Measurements from ENCODE around the gene TAL1.

TAL1 gene

DNA sequence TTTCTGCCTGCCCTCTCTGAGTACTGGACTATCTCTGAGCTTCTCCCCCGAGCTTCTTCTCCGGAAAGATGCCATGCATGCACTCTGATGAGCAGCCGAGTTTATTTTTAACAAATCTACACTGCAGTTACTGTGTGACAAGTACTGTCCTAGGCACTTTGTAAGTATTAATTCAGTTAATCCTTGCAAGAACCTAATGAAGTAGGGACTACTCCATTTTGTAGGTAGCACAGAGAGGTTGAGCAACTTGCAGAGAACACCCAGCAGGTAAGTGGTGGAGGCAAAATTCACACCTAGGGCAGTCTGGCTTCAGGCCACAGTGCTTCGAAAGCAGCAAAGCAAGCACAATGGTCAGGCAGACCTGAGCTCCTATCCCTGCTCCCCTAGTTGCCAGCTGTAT, 3.8 kb upstream of the TAL1 start:
- H3K36me3 Mint-ChIP-seq (ENCODE audit: low read depth) = peaks cover 5% of the 10 kb centered on the region
- H3K9me3 Mint-ChIP-seq = no peaks in the 10 kb centered on the region
- peaks cover 77% of the 10 kb centered on the region for H3K27me3 Mint-ChIP-seq (ENCODE audit: low read depth)
- no peak overlapping the region for H3K27ac Mint-ChIP-seq
- no peak overlapping the region for H3K4me3 Mint-ChIP-seq
- H3K4me1 Mint-ChIP-seq (ENCODE audit: low read depth) = peaks cover 18% of the 10 kb centered on the region

DNA sequence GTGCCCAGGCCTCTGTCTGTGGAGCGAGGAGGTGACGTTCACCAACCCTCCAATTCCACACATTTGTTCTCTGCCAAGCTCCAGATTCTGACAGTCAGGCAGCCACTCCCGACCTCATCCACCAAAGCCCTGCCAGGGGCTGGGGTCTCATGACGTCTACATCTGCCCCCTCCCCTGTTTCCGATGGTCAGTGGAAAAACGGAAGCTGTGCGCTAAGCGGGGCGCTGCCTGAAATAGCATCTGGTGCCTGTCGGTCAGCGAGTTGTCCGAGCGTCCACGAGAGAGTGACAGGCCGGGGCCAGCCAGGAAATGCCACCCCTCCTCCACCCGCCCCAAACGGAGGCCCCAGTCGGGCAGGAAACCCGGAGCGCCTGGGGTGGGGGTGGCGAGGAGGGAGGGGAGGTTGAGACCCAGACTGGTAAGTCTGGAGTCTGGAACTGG, 3.2 kb upstream of the TAL1 start:
- no peak overlapping the region for H3K4me3 Mint-ChIP-seq
- no peaks in the 10 kb centered on the region for H3K9me3 Mint-ChIP-seq
- peaks cover 5% of the 10 kb centered on the region for H3K36me3 Mint-ChIP-seq (ENCODE audit: low read depth)
- H3K4me1 Mint-ChIP-seq (ENCODE audit: low read depth) = peaks cover 21% of the 10 kb centered on the region
- no peak overlapping the region for H3K27ac Mint-ChIP-seq
- peaks cover 83% of the 10 kb centered on the region for H3K27me3 Mint-ChIP-seq (ENCODE audit: low read depth)

- peaks cover 5% of the 10 kb centered on the region for H3K36me3 Mint-ChIP-seq (ENCODE audit: low read depth)
- H3K27me3 Mint-ChIP-seq (ENCODE audit: low read depth) = peaks cover 93% of the 10 kb centered on the region
- no peak overlapping the region for H3K4me3 Mint-ChIP-seq
- no peaks in the 10 kb centered on the region for H3K9me3 Mint-ChIP-seq
- H3K4me1 Mint-ChIP-seq (ENCODE audit: low read depth) = peaks cover 19% of the 10 kb centered on the region
- no peak overlapping the region for H3K27ac Mint-ChIP-seq
Observed at GRCh38 chr1:47233186-47233585, 1.2 kb upstream of the TAL1 start.

DNA sequence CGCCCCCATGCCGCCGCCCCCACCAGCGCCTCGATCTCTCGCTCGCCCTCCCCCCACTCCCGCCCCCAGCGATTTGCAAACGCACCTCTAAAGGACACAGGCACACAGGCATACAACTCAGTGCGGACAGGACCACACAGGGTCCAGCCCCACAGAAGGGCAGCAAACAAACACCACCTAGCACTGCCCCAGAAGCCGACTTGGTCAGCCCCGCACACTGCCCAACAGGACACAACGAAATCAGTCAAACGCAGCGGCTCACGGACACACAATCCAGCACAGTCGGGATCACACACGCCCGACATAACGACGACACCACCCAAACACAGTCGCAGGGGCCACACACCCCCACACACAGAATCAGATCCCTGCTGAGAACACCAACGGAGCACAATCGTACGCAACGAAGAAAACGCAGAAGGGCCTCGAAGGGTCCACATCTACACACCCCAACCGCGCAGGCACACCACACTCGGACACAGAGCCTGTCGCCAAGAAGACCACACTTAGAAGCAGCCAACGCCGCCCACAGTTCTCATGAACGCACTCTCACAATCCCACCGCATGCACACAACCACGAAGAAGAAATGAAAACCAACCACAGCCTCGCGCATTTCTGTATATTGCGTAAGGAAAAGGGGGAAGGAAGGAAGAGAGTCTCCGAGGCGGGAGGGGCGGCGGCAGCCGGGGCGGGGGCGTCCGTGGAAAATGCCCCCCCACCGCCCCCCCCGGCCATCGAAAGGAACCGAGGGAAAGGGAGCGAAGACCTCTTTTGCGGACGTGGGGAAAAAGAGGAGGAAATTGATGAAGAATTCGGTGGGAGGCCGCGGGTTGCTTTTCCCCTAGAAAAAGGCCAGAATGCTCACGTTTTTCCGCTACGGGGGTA, 481 bp downstream of the TAL1 start:
- Mint-ChIP-seq H3K27me3 (ENCODE audit: low read depth) (peaks cover 95% of the 10 kb centered on the region), H3K4me1 (ENCODE audit: low read depth) (peaks cover 15% of the 10 kb centered on the region), H3K4me3 (peak overlapping the region; percentile 81), H3K9me3 (no peaks in the 10 kb centered on the region), H3K27ac (peak overlapping the region; percentile 32), H3K36me3 (ENCODE audit: low read depth) (peaks cover 5% of the 10 kb centered on the region)

DNA sequence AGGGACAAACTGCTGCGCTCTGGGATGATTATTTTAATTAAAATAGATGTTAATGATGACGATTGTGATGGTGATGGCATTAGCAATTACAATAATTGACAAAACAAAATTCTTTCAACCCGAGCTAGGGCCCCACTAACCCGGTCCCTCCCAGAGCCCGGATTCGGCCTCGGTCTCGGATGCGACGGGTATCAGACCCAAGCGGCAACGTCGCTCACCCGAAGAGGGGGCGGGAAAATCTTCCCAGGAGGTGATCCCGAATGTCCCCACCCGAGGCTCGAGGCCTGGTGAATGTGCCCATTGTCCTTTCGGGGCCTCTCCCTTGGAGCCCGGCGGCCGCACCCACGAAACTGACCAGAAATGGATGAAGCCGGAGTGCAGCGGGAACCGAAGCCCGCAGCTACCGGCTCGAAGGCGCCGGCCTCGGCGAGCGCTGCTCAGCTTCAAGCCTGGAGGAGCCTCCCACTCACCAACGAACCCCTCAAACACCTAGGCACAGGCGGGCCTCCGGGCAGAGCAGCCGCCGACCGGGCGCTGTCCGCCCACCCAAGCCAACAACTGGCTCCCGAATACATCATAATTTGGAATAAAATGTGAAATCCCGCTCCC, 1.2 kb downstream of the TAL1 start:
- Mint-ChIP-seq H3K27ac (no peak overlapping the region), H3K27me3 (ENCODE audit: low read depth) (peaks cover 95% of the 10 kb centered on the region), H3K9me3 (no peaks in the 10 kb centered on the region), H3K36me3 (ENCODE audit: low read depth) (peaks cover 5% of the 10 kb centered on the region), H3K4me3 (no peak overlapping the region), H3K4me1 (ENCODE audit: low read depth) (peaks cover 15% of the 10 kb centered on the region)

DNA sequence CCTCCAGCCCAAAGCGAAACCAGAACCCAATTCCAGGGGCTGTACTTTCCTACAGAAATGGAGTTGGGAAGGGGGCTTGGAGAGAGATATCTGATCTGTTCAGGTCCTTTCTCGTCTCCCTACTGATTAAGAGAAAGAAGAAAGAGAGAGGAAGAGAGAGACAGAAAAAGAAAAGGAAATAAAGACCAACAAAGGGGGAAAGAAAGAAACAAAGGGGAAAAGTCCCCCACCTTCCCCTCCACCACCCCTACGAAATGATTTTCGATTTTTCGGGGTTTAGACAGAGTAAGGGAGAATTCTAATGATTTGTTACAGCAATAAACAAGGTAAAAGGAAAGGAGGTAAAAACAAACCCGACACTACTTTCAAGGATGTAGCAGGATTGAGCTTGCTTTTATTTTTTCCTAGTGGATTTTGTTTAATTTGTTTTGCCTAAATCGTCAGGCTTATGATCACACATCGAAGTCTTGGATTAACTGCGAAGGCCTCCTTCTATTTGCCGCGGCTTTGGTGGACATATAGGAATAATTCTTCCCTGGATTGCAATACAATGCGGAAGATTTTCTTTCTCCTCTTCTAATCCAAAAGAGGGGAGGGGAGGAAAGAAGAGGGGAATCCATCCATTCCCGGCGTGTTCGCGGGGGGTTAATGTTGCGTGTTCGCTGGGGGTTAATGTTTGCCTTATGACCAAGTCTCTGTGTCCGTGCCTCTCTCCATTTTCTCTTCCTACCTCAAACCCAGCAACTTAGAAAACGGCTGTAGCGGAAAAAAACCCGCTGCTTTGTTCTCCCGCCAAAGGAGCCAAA, 1.9 kb downstream of the TAL1 start:
- H3K4me1 Mint-ChIP-seq (ENCODE audit: low read depth) = peaks cover 15% of the 10 kb centered on the region
- no peak overlapping the region for H3K4me3 Mint-ChIP-seq
- peaks cover 5% of the 10 kb centered on the region for H3K36me3 Mint-ChIP-seq (ENCODE audit: low read depth)
- peaks cover 93% of the 10 kb centered on the region for H3K27me3 Mint-ChIP-seq (ENCODE audit: low read depth)
- no peaks in the 10 kb centered on the region for H3K9me3 Mint-ChIP-seq
- H3K27ac Mint-ChIP-seq = no peak overlapping the region

DNA sequence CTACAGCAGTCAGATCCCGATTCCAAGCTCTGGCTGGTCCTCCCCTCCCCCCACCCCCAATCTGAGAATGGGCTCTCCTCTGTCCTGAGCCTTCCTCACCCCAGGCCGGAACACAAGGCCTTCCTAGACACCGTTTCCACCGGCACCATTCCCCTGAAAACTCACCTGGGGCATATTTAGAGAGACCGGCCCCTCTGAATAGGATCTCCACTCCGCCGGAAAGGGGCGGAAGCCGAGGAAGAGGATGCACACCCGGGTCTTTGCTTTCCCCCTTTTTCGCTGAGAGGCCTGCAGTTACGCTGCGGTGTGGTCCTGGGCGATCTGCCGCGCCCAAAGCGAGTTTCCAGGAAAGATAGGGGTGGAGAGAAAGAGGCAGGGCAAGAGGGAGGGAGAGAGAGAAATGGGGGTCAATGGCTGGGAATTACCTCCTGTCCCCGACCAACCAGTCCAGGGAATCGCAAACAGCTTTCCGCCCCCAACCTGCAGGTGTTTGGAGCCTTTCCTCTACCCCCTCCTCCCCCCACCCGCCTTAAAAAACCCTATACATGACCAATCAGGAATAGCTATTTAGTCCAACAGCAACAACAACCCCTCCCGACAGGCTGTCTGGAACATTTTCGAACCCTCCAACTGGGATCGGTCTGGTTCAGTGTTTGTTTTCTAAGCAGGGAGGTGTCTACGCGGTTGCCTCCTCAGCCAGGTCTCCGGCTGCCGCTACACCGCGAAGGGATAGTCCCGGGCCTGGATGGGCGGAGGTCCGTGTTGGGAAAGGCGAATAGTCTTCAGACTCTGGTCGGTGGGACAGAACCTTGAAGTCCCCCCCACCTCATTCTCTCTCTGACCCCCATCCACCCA, 2.8 kb downstream of the TAL1 start:
- no peak overlapping the region for H3K4me3 Mint-ChIP-seq
- peak overlapping the region; percentile 32 for H3K27ac Mint-ChIP-seq
- peaks cover 15% of the 10 kb centered on the region for H3K4me1 Mint-ChIP-seq (ENCODE audit: low read depth)
- H3K27me3 Mint-ChIP-seq (ENCODE audit: low read depth) = peaks cover 85% of the 10 kb centered on the region
- H3K36me3 Mint-ChIP-seq (ENCODE audit: low read depth) = peaks cover 5% of the 10 kb centered on the region
- H3K9me3 Mint-ChIP-seq = no peaks in the 10 kb centered on the region

- no peaks in the 10 kb centered on the region for H3K9me3 Mint-ChIP-seq
- peaks cover 79% of the 10 kb centered on the region for H3K27me3 Mint-ChIP-seq (ENCODE audit: low read depth)
- no peak overlapping the region for H3K27ac Mint-ChIP-seq
- no peak overlapping the region for H3K4me3 Mint-ChIP-seq
- H3K36me3 Mint-ChIP-seq (ENCODE audit: low read depth) = peaks cover 5% of the 10 kb centered on the region
- H3K4me1 Mint-ChIP-seq (ENCODE audit: low read depth) = peaks cover 15% of the 10 kb centered on the region
Observed at GRCh38 chr1:47228644-47229030, 3.4 kb downstream of the TAL1 start.

GRCh38 chr1:47227341-47228232, 4.4 kb downstream of the TAL1 start:
- peaks cover 68% of the 10 kb centered on the region for H3K27me3 Mint-ChIP-seq (ENCODE audit: low read depth)
- no peak overlapping the region for H3K27ac Mint-ChIP-seq
- no peak overlapping the region for H3K4me3 Mint-ChIP-seq
- H3K36me3 Mint-ChIP-seq (ENCODE audit: low read depth) = peaks cover 5% of the 10 kb centered on the region
- H3K9me3 Mint-ChIP-seq = no peaks in the 10 kb centered on the region
- H3K4me1 Mint-ChIP-seq (ENCODE audit: low read depth) = peaks cover 15% of the 10 kb centered on the region

DNA sequence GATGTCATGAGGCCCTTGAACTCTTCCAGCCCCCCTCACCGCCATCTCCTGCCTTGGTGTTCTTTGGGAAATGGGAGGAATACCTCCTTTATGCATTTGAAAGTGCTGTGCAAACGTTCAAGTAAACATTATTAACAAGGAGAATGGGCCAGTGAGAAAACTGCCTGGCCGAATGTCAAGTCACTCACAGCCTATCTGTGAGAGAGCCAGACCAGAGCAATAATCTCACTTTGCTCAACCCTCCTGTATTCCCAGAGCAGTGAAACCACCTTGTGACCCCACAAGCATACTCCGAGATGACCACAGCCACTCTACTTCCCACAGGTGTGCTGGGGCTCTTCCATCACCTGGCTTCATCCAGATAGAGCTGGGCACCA, 5.2 kb downstream of the TAL1 start:
- no peak overlapping the region for H3K27ac Mint-ChIP-seq
- no peaks in the 10 kb centered on the region for H3K9me3 Mint-ChIP-seq
- peaks cover 12% of the 10 kb centered on the region for H3K4me1 Mint-ChIP-seq (ENCODE audit: low read depth)
- H3K27me3 Mint-ChIP-seq (ENCODE audit: low read depth) = peaks cover 62% of the 10 kb centered on the region
- H3K4me3 Mint-ChIP-seq = no peak overlapping the region
- peaks cover 5% of the 10 kb centered on the region for H3K36me3 Mint-ChIP-seq (ENCODE audit: low read depth)

DNA sequence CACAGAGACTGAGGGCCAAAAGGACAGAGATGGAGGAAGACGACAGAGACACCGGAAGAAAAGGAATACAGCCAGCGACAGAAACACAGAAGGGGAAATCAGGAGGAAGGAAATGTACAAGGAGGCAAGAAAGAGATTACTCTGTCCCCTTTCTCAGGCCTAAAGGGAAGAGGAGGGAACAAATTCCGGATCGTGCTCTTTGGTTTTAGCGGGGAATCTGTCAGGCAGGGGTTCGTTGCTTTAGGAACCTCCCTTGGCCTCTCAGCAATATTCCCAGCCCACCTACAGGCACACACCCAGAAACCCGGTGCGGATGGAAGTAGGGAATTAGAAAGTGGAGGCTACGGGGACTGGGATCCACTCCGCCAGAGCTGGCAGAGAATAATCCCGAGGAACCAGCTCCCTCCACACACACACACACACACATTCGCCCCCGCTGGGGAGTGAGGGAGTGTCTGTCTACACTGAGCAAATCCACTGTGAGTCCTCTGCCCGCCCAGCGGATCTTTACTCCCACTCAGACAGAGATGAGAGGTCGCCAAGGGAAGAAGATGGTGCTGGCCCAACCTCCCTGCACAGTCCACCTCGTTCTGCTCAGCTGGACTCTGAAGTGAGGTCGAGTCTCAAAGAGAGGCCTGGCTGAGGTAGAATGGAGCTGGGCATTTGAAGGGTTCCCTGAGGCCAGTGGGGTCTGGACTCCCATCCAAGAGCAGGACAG, 5.7 kb downstream of the TAL1 start:
- Mint-ChIP-seq H3K4me3 (no peak overlapping the region), H3K27ac (no peak overlapping the region), H3K9me3 (no peaks in the 10 kb centered on the region), H3K27me3 (ENCODE audit: low read depth) (peaks cover 57% of the 10 kb centered on the region), H3K4me1 (ENCODE audit: low read depth) (peaks cover 8% of the 10 kb centered on the region), H3K36me3 (ENCODE audit: low read depth) (peaks cover under 1% of the 10 kb centered on the region)

GRCh38 chr1:47225430-47226100, 6.5 kb downstream of the TAL1 start:
- H3K9me3 Mint-ChIP-seq = no peaks in the 10 kb centered on the region
- no peak overlapping the region for H3K4me3 Mint-ChIP-seq
- H3K27me3 Mint-ChIP-seq (ENCODE audit: low read depth) = peaks cover 55% of the 10 kb centered on the region
- no peak overlapping the region for H3K27ac Mint-ChIP-seq
- H3K4me1 Mint-ChIP-seq (ENCODE audit: low read depth) = peaks cover 7% of the 10 kb centered on the region
- H3K36me3 Mint-ChIP-seq (ENCODE audit: low read depth) = no peaks in the 10 kb centered on the region
